Type B pancreatic cell (in vitro differentiated cells): ENCODE results near the gene SUSD5. TPM values are rescaled to one million over a fixed set of nuclear protein-coding genes. Genes with fewer than 3 reads are reported as not detected.

ENCODE experiments used
- DNase-seq: peaks from one replicate; pipeline ENCODE4 v3.0.0; 2021; ENCODE audit warnings: mixed read lengths; ENCODE audit not compliant: unreplicated experiment; ENCODE audit errors: extremely low spot score
- H3K27ac Mint-ChIP-seq: 2 replicates; pipeline ENCODE4 v1.8.0; 2021; ENCODE audit warnings: mild to moderate bottlenecking, mixed read lengths
- H3K27me3 Mint-ChIP-seq: 2 replicates; pipeline ENCODE4 v1.8.0; 2021; ENCODE audit warnings: mixed read lengths
- H3K36me3 Mint-ChIP-seq: 2 replicates; pipeline ENCODE4 v1.8.0; 2021; ENCODE audit warnings: mixed read lengths
- H3K4me1 Mint-ChIP-seq: one replicate; pipeline ENCODE4 v1.8.0; 2021; ENCODE audit warnings: mixed read lengths; ENCODE audit not compliant: unreplicated experiment
- H3K4me3 Mint-ChIP-seq: 2 replicates; pipeline ENCODE4 v1.8.0; 2021; ENCODE audit warnings: mild to moderate bottlenecking, mixed read lengths
- H3K9me3 Mint-ChIP-seq: 2 replicates; pipeline ENCODE4 v1.8.0; 2021; ENCODE audit warnings: mixed read lengths
- CTCF ChIP-seq: fragments of 200-600 bp; sonication (generic); conservative IDR thresholded peaks from 2 replicates; pipeline ENCODE4 v1.5.0; 2021; ENCODE audit warnings: antibody characterized with exemption, mild to moderate bottlenecking
- total RNA-seq: library from RNA; stranded (reverse); gene quantifications from 2 replicates; pipeline ENCODE4 v1.2.1, GENCODE V29; 2021; ENCODE audit warnings: low replicate concordance

Gene SUSD5
- total RNA-seq, 1 donor from 2014 or later, result 3.3 TPM

DNA sequence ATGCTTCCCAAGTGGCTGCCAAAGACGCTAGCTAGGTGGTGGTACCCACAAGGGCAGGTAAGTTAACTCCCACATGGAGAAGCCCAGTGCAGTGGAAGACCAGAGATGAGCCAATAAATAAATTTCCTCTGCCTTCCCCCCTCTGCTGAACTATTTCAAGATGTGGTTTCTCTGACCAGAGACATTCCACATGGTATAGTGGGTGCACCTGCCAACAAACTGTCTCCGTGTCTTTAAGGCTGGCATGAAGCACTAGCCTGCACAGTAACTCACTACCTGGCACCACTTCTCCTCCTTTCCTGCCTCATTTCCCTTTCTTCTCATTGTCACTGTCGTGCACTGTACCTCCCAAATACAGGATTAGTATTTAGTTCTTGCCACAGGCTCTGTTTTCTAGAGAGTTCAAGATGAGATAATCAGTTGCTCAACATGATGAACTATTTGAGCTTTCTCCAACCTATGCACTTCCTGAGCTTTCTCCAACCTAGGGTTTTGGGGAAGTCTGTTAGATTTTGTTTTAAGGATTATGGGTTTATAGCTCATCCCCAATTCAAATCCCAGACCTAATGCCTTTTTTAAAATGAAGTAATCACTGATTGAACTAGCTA is 113.2 kb downstream of the SUSD5 start:
- H3K36me3 Mint-ChIP-seq, result no peaks in the 10 kb centered on the region
- DNase-seq, result no peak
- H3K9me3 Mint-ChIP-seq, result no peaks in the 10 kb centered on the region
- H3K27me3 Mint-ChIP-seq, result no peaks in the 10 kb centered on the region
- H3K27ac Mint-ChIP-seq, result no peak overlapping the region
- H3K4me3 Mint-ChIP-seq, result no peak overlapping the region
- TF ChIP-seq CTCF, result no peak
- no peaks in the 10 kb centered on the region for H3K4me1 Mint-ChIP-seq

GRCh38 chr3:33104803-33105202 is 113.8 kb downstream of the SUSD5 start:
- no peaks in the 10 kb centered on the region for H3K9me3 Mint-ChIP-seq
- no peaks in the 10 kb centered on the region for H3K27me3 Mint-ChIP-seq
- no peak for TF ChIP-seq CTCF
- DNase-seq, result no peak
- H3K36me3 Mint-ChIP-seq, result no peaks in the 10 kb centered on the region
- no peak overlapping the region for H3K27ac Mint-ChIP-seq
- H3K4me3 Mint-ChIP-seq, result no peak overlapping the region
- no peaks in the 10 kb centered on the region for H3K4me1 Mint-ChIP-seq

GRCh38 chr3:33103480-33103879 is 115.1 kb downstream of the SUSD5 start:
- H3K27ac Mint-ChIP-seq, result no peak overlapping the region
- no peaks in the 10 kb centered on the region for H3K4me1 Mint-ChIP-seq
- no peak for DNase-seq
- no peak for TF ChIP-seq CTCF
- no peak overlapping the region for H3K4me3 Mint-ChIP-seq
- H3K9me3 Mint-ChIP-seq, result no peaks in the 10 kb centered on the region
- H3K27me3 Mint-ChIP-seq, result no peaks in the 10 kb centered on the region
- H3K36me3 Mint-ChIP-seq, result no peaks in the 10 kb centered on the region

DNA sequence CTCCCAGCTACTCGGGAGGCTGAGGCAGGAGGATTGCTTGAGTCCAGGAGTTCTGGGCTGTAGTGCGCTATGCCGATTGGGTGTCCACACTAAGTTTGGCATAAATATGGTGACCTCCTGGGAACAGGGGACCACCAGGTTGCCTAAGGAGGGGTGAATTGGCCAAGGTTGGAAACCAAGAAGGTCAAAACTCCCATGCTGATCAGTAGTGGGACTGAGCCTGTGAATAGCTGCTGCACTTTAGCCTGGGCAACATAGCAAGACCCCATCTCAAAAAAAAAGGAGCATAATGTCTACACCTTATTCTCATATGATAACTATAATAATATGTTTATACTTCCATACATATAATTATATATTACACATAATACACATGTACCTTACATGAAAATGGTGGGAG is 115.6 kb downstream of the SUSD5 start:
- no peak for DNase-seq
- Mint-ChIP-seq H3K4me1 (no peaks in the 10 kb centered on the region), H3K27ac (no peak overlapping the region), H3K36me3 (no peaks in the 10 kb centered on the region), H3K9me3 (no peaks in the 10 kb centered on the region), H3K27me3 (no peaks in the 10 kb centered on the region), H3K4me3 (no peak overlapping the region)
- no peak for TF ChIP-seq CTCF

- no peak for TF ChIP-seq CTCF
- H3K27me3 Mint-ChIP-seq, result no peaks in the 10 kb centered on the region
- H3K4me1 Mint-ChIP-seq, result peaks cover 17% of the 10 kb centered on the region
- no peak for DNase-seq
- H3K9me3 Mint-ChIP-seq, result no peaks in the 10 kb centered on the region
- no peaks in the 10 kb centered on the region for H3K36me3 Mint-ChIP-seq
- H3K27ac Mint-ChIP-seq, result no peak overlapping the region
- H3K4me3 Mint-ChIP-seq, result no peak overlapping the region
Observed at GRCh38 chr3:33100229-33100628, 118.4 kb downstream of the SUSD5 start.

Other genes with a start within 250 kb of the SUSD5 start
- gene GLB1, start 121.7 kb downstream of the SUSD5 start, total RNA-seq, result 88.2 and 94.3 TPM in 2 replicates
- gene TMPPE, start 121.7 kb downstream of the SUSD5 start, total RNA-seq, result 9.9 and 13.0 TPM in 2 replicates
- 83.2 and 138 TPM in 2 replicates for gene CRTAP, start 104.8 kb downstream of the SUSD5 start, total RNA-seq
- 21.6 and 22.1 TPM in 2 replicates for gene FBXL2, start 58.6 kb upstream of the SUSD5 start, total RNA-seq
- 57.0 and 68.2 TPM in 2 replicates for gene UBP1, start 221.6 kb upstream of the SUSD5 start, total RNA-seq